Activated T-cell treated with anti-CD3 and anti-CD28 coated beads, Interleukin-2, amount 50 U/mL, for 24 hours (primary cell): ENCODE results near the gene TMOD2.

Experiments used
- DNase-seq: peaks from one replicate; pipeline ENCODE4 v3.0.0-alpha.2; 2020
- H3K27ac Mint-ChIP-seq: 2 replicates; pipeline ENCODE4 v1.8.0; 2020; ENCODE audit warnings: mild to moderate bottlenecking, mixed read lengths
- H3K27me3 Mint-ChIP-seq: 2 replicates; pipeline ENCODE4 v1.8.0; 2020; ENCODE audit warnings: mixed read lengths
- H3K36me3 Mint-ChIP-seq: 2 replicates; pipeline ENCODE4 v1.8.0; 2020; ENCODE audit warnings: low read depth, mixed read lengths
- H3K4me1 Mint-ChIP-seq: 2 replicates; pipeline ENCODE4 v1.8.0; 2020; ENCODE audit warnings: low read depth, mixed read lengths
- H3K4me3 Mint-ChIP-seq: 2 replicates; pipeline ENCODE4 v1.8.0; 2020; ENCODE audit warnings: mild to moderate bottlenecking, moderate library complexity, mixed read lengths
- H3K9me3 Mint-ChIP-seq: 2 replicates; pipeline ENCODE4 v1.8.0; 2020; ENCODE audit warnings: mixed read lengths

The TMOD2 gene

GRCh38 chr15:51840692-51841091, 89.3 kb downstream of the TMOD2 start:
- H3K4me3 Mint-ChIP-seq, result no peak overlapping the region
- no peaks in the 10 kb centered on the region for H3K27me3 Mint-ChIP-seq
- DNase-seq, result no peak
- no peaks in the 10 kb centered on the region for H3K9me3 Mint-ChIP-seq
- H3K27ac Mint-ChIP-seq, result no peak overlapping the region
- peaks cover 2% of the 10 kb centered on the region for H3K36me3 Mint-ChIP-seq
- peaks cover 85% of the 10 kb centered on the region for H3K4me1 Mint-ChIP-seq

DNA sequence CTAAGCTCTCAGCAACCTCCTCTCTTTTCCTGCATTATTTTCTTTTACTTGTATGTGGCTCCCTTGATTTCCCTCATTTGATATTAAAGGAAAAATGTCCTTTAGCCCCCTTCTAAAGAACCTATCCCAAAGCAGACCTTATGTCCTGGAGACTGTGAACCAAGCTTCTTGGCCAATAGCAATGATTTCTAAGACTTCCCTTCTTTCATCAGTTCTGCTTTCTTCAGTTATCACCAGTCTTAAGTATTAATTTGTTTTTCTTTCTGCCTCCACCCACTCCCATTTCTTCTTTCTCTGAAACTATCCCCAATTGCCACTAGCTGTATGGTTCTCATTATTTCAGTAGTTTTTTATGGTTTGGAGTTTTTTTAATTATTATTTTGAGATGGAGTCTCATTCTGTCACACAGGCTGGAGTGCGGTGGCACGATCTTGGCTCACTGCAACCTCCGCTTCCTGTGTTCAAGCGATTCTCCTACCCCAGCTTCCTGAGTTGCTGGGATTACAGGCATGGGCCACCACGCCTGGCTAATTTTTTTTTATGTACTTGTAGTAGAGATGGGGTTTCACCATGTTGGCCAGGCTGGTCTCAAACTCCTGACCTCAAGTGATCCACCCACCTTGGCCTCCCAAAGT, 90.1 kb downstream of the TMOD2 start:
- H3K4me1 Mint-ChIP-seq, result peaks cover 85% of the 10 kb centered on the region
- no peak overlapping the region for H3K4me3 Mint-ChIP-seq
- H3K27me3 Mint-ChIP-seq, result no peaks in the 10 kb centered on the region
- H3K27ac Mint-ChIP-seq, result peak overlapping the region; percentile 58
- DNase-seq, result no peak
- H3K36me3 Mint-ChIP-seq, result peaks cover 1% of the 10 kb centered on the region
- no peaks in the 10 kb centered on the region for H3K9me3 Mint-ChIP-seq

GRCh38 chr15:51842265-51842664, 90.9 kb downstream of the TMOD2 start:
- DNase-seq, result no peak
- Mint-ChIP-seq H3K9me3 (no peaks in the 10 kb centered on the region), H3K27ac (peak overlapping the region; percentile 63), H3K4me3 (no peak overlapping the region), H3K27me3 (no peaks in the 10 kb centered on the region), H3K4me1 (peaks cover 86% of the 10 kb centered on the region), H3K36me3 (no peaks in the 10 kb centered on the region)

GRCh38 chr15:51842852-51843737, 91.7 kb downstream of the TMOD2 start:
- H3K4me1 Mint-ChIP-seq, result peaks cover 85% of the 10 kb centered on the region
- H3K4me3 Mint-ChIP-seq, result no peak overlapping the region
- H3K27me3 Mint-ChIP-seq, result no peaks in the 10 kb centered on the region
- H3K36me3 Mint-ChIP-seq, result no peaks in the 10 kb centered on the region
- no peak for DNase-seq
- H3K27ac Mint-ChIP-seq, result peak overlapping the region; percentile 23
- H3K9me3 Mint-ChIP-seq, result no peaks in the 10 kb centered on the region

GRCh38 chr15:51844747-51845426, 93.5 kb downstream of the TMOD2 start:
- no peak overlapping the region for H3K4me3 Mint-ChIP-seq
- H3K9me3 Mint-ChIP-seq, result no peaks in the 10 kb centered on the region

GRCh38 chr15:51846066-51846462, 94.7 kb downstream of the TMOD2 start:
- no peaks in the 10 kb centered on the region for H3K27me3 Mint-ChIP-seq
- peaks cover 83% of the 10 kb centered on the region for H3K4me1 Mint-ChIP-seq
- no peaks in the 10 kb centered on the region for H3K9me3 Mint-ChIP-seq
- H3K27ac Mint-ChIP-seq, result peak overlapping the region; percentile 80
- H3K36me3 Mint-ChIP-seq, result peaks cover 5% of the 10 kb centered on the region
- peak overlapping the region; percentile 3 for H3K4me3 Mint-ChIP-seq
- DNase-seq, result no peak

More at GRCh38 chr15:51844747-51845426, 93.5 kb downstream of the TMOD2 start:
- no peak for DNase-seq
- Mint-ChIP-seq H3K27ac (peak overlapping the region; percentile 53), H3K4me1 (peaks cover 83% of the 10 kb centered on the region), H3K36me3 (peaks cover 3% of the 10 kb centered on the region), H3K27me3 (no peaks in the 10 kb centered on the region)

DNA sequence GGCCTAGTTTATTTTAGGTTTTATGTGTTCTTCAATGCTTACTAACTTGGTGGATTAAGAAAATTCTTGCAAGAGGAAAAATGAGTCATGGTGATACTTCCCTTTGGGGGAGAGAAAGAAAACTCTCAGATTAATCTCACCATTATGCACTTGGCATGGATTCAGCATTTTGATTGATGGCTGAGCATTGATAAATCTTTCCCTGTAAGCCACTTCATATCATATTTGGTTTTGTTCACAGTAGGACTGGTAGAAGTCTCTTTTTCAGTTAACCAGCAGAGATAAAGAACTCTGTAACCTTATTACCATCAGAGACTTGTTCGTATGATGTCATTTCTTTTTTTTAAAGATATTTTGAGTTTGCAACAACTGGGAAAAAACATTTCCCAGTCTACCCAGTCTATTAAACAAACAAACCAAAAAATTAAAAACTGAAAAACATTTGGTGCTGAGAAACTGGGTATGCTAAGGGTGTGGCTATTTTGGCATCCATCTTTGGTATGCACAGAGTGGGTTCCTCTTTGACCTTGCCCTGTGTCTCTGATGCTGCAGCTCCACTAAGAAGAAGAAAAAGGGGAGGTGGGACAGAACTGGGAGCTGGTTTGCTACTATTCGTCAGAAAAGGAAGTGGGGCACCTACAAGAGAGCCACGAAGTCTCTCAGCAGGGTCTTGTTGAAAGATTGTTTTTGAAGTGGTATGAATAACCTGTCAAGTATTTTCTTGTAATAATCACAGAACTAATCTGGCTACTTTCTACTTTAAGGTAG, 95.2 kb downstream of the TMOD2 start:
- Mint-ChIP-seq H3K27ac (peak overlapping the region; percentile 80), H3K4me3 (peak overlapping the region; percentile 3), H3K9me3 (no peaks in the 10 kb centered on the region), H3K4me1 (peaks cover 79% of the 10 kb centered on the region), H3K27me3 (no peaks in the 10 kb centered on the region), H3K36me3 (peaks cover 5% of the 10 kb centered on the region)
- no peak for DNase-seq

GRCh38 chr15:51848811-51849210, 97.4 kb downstream of the TMOD2 start:
- no peak overlapping the region for H3K4me3 Mint-ChIP-seq
- DNase-seq, result no peak
- H3K4me1 Mint-ChIP-seq, result peaks cover 77% of the 10 kb centered on the region
- H3K27ac Mint-ChIP-seq, result no peak overlapping the region
- H3K36me3 Mint-ChIP-seq, result peaks cover 5% of the 10 kb centered on the region
- H3K27me3 Mint-ChIP-seq, result no peaks in the 10 kb centered on the region
- H3K9me3 Mint-ChIP-seq, result no peaks in the 10 kb centered on the region

- H3K9me3 Mint-ChIP-seq, result no peaks in the 10 kb centered on the region
- H3K27ac Mint-ChIP-seq, result no peak overlapping the region
- H3K27me3 Mint-ChIP-seq, result no peaks in the 10 kb centered on the region
- H3K36me3 Mint-ChIP-seq, result peaks cover 8% of the 10 kb centered on the region
- peaks cover 76% of the 10 kb centered on the region for H3K4me1 Mint-ChIP-seq
- DNase-seq, result no peak
- no peak overlapping the region for H3K4me3 Mint-ChIP-seq
Observed at GRCh38 chr15:51849860-51850259, 98.5 kb downstream of the TMOD2 start.

GRCh38 chr15:51853998-51854397, 102.6 kb downstream of the TMOD2 start:
- Mint-ChIP-seq H3K36me3 (peaks cover 17% of the 10 kb centered on the region), H3K27me3 (no peaks in the 10 kb centered on the region), H3K9me3 (peaks cover under 1% of the 10 kb centered on the region), H3K27ac (no peak overlapping the region), H3K4me3 (no peak overlapping the region), H3K4me1 (peaks cover 65% of the 10 kb centered on the region)
- DNase-seq, result no peak

DNA sequence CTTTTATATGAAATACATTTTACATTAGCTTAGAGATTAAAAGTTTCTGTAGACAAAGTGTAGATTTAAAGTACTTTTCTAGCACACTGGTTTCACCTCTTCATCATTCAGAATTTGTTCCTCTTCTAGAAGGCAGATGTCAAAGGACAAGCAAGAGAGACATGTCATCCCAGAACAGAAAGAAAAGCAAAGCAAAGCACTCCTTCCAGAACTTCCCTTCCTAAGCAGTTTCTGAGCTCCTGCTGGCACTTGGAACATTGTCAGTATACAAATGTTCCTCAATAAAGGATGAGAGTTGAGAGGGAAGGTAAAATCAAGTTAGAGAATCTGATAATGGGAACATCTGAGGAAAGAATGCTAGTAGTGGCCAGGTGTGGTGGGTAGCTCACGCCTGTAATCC, 104.2 kb downstream of the TMOD2 start:
- peaks cover 26% of the 10 kb centered on the region for H3K36me3 Mint-ChIP-seq
- H3K4me3 Mint-ChIP-seq, result no peak overlapping the region
- peak overlapping the region; percentile 30 for H3K27ac Mint-ChIP-seq
- H3K9me3 Mint-ChIP-seq, result peaks cover 3% of the 10 kb centered on the region
- no peak for DNase-seq
- H3K27me3 Mint-ChIP-seq, result no peaks in the 10 kb centered on the region
- H3K4me1 Mint-ChIP-seq, result peaks cover 67% of the 10 kb centered on the region

DNA sequence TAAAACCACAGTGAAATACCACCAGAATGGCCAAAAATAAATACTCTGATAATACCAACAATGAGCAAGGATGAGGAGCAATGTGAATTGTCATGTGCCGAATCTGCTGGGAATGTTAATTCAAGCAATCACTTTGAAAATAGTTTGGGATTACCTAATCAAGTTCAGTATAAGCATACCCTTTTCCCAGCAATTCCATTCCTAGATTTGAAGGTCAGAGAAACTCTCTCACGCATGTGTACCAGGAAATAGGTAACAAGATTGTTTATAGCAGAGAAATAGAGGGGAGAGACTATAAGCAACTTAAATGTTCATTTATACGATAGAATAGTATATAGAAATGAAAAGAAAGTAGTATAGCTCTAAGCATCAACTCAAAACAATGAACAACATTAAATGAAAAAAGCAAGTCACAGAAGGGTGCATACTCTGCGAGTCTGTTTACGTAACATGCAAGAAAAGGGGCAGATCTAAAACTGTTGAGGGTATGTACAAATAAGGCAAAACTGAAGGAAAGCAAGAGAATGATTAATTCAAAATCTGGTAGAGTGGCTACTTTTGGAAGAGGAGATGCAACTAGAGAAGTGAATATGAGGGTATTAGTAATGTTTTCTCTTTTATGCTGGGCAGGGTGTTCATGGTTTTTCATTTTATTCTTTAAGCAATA, 105.5 kb downstream of the TMOD2 start:
- DNase-seq, result no peak
- peaks cover 72% of the 10 kb centered on the region for H3K4me1 Mint-ChIP-seq

DNA sequence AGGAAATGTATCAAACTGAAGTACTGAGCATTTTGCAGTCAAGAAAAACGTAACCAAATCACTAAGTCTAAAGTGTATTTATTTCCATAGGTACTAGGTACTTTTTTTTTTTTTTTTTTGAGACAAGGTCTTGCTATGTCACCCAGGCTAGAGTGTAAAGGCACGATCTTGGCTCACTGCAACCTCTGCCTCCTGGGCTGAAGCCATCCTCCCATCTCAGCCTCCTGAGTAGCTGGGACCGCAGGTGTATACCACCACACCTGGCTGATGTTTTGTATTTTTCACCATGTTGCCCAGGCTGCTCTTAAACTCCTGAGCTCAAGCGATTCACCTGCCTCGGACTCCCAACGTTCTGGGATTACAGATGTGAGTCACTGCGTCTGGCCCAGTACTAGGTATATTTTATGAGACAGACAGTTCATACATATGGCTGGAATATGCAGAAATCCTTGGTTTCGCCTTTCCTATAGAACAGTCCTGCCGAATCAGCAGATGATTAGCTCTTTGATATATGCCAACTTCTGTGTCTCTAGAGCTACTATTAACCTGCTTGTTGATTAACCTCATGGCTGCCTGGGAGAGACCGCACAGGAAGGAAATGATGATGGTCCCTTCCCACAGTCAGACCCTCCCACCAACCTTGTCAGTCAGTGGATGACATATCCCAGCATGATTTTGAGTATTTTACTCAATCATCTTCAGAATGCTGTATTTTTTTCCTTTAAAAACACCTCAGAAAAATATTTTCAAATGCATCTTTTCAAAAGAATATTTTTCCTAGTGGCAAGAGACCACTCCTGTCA, 110.4 kb downstream of the TMOD2 start:
- Mint-ChIP-seq H3K4me1 (peaks cover 75% of the 10 kb centered on the region), H3K4me3 (peak overlapping the region; percentile 57), H3K27ac (peak overlapping the region; percentile 90), H3K27me3 (no peaks in the 10 kb centered on the region), H3K36me3 (peaks cover 55% of the 10 kb centered on the region), H3K9me3 (peaks cover 3% of the 10 kb centered on the region)
- peak; percentile 51 for DNase-seq

More for the DNA sequence above, 105.5 kb downstream of the TMOD2 start:
- Mint-ChIP-seq H3K4me3 (no peak overlapping the region), H3K27me3 (no peaks in the 10 kb centered on the region), H3K36me3 (peaks cover 26% of the 10 kb centered on the region), H3K27ac (no peak overlapping the region), H3K9me3 (peaks cover 3% of the 10 kb centered on the region)
